GM10847 (cell line): ENCODE measurements around the gene CORO2B.

Source experiments
- POLR2A ChIP-seq: IDR thresholded peaks from 2 replicates; pipeline ENCODE4 v1.6.1; 2011; ENCODE audit not compliant: insufficient read length; ENCODE audit errors: extremely low read depth

The CORO2B gene

GRCh38 chr15:68578175-68578979, 416 bp upstream of the CORO2B start:
- no peak for TF ChIP-seq POLR2A

GRCh38 chr15:68580026-68580882, 1.5 kb downstream of the CORO2B start:
- TF ChIP-seq POLR2A, result no peak

DNA sequence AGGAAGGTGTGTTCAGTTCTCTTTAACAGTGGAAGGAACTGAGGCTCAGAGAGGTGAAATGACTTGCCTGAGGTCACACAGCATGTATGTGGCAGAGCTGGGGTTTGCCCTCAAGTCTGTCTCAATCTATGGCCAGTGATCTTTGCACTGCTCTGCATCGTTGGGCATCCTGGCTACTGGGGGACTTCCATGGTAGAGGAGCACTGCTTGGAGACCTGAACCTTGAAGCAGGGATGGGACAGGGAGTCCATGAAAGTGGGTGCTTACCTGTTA, 2.0 kb downstream of the CORO2B start:
- no peak for TF ChIP-seq POLR2A

DNA sequence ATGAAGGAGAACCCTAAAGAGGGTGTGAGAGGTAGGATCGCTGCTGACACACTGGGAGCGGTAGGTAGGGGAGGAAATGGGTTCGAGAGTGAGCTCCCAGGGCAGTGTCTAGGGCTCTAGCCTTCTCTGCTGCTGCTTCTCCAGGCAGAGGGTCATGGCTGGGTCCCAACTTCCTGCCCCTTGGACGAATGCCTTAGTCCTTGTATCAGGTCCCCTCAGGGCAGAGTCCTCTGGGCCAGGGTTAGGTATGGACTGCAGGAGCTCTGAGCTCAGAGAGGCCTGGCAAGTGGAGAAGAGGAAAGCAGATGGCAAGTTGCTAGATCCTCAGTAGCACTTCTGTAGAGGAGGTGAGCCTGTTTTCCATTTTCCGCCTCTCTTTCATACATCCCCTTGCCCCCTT, 2.9 kb downstream of the CORO2B start:
- TF ChIP-seq POLR2A, result no peak

DNA sequence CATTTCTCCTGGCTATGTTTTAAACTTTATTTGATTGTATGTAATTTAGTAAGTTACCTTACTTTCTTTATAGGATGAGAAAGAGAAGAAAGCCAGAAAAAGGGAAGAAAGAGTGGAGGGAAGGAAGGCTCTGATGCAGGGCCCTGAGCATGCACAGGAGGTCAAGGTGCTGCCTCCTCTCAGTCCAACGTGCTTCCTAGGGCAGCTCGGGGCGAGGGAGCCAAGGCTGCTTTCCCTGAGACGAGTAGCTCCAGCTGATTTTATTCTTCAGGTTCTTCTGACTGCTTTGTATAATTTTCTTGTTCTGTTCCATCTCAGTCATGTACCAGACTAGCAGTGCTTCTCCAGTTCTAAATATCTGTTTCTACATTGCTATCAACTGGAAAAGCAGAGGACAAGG, 3.4 kb downstream of the CORO2B start:
- TF ChIP-seq POLR2A, result no peak

- TF ChIP-seq POLR2A, result no peak
These were observed 4.1 kb downstream of the CORO2B start for GRCh38 chr15:68582864-68583263.

DNA sequence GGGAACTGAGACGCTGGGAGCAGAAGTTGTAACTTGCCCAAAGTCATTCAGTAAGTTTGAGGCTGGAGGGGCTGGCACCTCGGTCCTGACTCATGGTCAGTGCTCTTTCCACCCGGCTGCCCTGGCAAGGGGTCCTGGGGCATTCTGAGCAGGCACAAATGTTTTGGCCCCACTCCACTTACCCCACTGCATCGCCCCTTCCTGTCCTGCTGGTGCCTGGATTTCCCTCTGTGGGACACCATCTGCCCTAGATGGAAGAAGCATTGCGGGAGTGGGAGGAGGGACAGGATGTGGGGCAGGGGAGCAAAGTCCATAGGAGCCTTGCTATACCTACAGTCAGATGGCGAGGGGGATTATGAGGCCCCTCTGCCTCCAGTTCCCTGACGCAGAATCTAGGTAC, 4.5 kb downstream of the CORO2B start:
- no peak for TF ChIP-seq POLR2A

DNA sequence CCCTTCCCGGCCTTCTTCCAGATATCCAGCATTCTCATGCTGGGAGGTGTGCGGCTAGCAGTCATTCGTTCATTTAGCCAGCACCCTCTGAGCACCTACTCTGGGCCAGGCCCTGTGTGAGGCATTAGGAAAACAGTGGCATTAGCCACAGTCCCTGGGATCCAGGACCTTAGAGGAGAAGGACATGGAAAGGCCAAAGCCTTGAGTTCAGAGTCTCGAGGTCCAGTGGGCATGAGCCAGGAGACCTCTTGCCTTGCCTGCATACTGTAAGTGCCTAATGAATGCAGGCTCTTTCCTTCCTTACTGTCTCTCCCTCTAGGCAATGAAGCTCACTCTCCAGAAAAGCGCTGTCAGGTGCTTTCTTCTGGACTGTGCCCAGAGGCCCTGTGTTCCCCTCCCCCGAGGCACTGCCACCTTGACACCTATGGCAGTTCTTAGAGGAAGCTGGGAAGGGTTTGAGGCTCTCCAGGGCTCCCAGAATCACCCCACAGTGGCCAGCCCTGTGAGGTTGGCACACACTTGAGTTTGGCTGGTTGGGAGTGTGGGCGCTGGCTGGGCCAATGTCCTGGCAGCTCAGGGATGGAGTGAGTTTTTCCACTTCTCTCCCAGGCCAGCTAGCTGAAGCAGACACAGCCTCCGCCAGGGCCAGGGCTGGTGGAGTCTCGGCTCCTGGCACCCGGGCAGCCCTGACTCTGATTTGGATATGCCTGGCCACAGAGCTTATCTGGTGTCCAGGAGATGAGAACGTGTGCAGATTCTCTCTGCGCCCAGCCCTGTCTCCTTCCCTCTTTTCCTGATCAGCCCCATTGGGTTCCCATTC, 5.4 kb downstream of the CORO2B start:
- TF ChIP-seq POLR2A, result no peak

GRCh38 chr15:68584756-68585573, 6.2 kb downstream of the CORO2B start:
- no peak for TF ChIP-seq POLR2A

GRCh38 chr15:68585574-68586273, 6.9 kb downstream of the CORO2B start:
- no peak for TF ChIP-seq POLR2A

DNA sequence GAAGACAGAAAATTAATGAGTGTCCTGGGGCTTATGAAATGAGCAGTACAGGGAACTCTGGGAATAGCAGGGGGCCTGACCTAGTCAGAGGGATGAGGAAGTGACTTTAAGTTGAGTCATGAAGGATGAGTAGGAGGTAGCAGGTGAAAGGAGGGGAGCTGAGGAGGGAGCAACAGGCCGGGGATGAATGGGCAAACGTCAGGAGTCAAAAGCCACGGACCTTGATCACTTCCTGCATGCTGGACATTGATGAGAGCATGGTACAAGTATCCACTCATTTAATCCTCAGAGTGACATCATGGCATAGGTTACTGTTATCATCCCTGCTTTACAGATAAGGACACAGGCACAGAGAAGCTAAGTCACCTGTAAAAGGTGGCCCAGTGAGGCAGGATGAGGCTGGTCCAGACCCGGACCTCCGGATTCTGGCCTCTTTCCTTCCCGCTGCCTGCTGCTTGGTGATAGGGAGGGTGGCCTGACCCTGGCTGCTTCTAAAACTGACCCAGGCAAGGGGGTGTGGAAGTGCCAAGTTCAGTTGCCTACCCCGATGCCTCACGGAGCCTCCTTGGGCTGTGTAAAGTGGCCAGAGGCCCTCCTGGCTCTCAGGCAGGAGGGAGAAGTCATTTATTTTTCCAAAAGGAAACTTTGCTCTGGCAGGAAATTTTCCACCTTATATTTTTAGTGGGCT, 7.6 kb downstream of the CORO2B start:
- TF ChIP-seq POLR2A, result no peak

DNA sequence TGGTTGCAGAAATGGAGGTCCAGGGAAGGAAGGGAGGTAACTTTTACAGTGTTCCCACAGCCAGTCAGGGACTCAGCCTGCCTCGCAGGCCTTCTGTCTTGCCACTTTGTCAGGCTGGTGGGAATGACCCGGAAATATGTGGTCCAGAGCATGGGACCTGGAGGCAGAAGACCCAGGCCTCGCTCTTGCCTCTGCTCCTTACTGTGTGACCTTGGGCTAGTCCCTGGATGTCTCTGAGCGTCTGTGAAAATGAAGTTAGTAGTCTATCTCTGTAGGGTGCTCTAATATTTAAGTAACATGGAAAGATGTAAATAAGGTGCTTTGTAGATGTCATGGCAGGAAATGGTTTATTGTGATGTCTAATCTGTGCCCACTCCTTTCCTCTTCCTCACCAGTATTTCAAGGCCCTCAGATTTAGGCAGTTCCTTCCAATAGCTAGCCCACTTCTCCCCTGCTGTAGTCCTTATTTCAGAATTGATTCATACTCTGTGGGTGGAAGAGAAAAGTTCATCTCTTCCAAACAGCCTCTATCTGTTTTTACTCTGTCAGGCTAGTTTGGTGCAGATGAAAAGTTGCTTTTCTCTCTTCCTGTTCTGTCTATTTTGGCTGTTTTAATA, 9.1 kb downstream of the CORO2B start:
- TF ChIP-seq POLR2A, result no peak

DNA sequence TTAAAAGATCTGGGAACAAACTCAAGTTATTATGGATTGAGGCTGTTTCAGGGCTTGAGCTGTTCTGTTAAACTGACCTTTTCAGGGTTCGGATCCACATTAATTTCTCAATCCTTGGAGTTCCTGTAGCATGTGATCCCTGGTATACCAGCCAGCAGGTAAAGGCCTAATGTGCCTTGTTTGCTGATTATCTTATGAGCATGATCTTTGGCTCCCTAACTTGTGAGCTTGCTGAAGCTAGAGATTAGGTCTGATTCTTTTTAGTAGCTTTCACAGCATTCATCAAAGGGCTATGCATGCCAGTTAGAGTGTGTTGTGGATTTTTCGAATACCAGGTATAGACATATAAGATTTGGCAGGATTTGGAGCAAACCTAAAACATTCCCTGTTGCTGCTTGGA, 10.3 kb downstream of the CORO2B start:
- no peak for TF ChIP-seq POLR2A

DNA sequence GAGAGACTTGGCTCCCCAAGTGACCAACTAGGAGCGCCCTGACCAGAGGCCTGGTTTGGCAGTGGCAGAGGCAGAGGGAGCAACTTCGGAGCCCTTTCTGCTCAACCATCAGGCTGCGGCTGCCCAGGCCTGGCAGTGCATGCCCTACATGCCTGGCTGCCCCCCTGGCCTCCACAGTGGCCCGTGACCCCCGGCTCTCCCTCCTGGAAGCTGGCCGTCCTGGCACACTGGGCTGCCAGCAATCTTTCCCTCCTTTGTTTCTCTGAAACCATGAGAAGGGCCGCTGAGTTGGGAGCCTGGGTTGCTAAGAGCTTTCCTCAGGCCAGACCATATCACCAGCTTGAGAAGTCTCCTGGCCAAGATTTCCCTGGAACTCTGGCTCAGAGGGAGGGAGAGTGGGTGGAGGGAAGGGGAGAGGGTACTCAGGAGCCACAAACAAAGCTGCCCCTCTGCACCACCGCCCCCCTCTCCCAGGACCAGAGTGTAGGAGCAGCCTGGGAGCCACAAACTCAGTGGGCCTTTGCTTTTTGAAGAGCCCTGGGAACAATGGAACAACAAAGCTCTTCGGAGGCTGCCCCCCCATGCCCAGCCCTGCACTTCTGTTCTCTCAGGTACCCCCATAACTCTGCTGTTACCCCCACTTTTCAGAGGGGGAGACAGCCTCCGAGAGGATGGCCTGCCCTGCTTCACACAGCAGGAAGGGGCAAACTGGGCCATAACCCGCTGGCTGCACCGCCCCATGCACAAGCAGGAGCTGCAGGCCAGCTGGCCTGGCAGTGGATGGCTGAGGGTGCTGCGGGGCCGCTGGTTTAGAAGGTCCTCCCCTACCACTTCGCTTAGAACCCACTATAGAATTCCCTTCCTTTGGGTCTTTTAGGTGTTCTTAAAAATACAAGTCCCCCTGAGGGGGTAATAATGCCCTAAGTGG, 11.3 kb downstream of the CORO2B start:
- TF ChIP-seq POLR2A, result no peak
